Neural cell (in vitro differentiated cells): ENCODE data around the gene PRR20B. TPM values are rescaled to one million over a fixed set of nuclear protein-coding genes. Genes with fewer than 3 reads are reported as not detected.
"Not testable (repeated sequence)": the region's sequence is repeated elsewhere in the genome, so short reads cannot be mapped to it uniquely, and the experiment has no call there.

ENCODE experiments used
- H2AFZ ChIP-seq: fragments of 200-600, 300-800 bp; sonication (generic), shearing (Covaris generic); 2 replicates; pipeline ENCODE4 v1.6.0; 2014; ENCODE audit warnings: low read depth, mild to moderate bottlenecking, antibody characterized with exemption, low read length, moderate library complexity
- H3F3A ChIP-seq: fragments of 200-600 bp; shearing (Covaris generic); 2 replicates; pipeline ENCODE4 v1.6.1; 2016; ENCODE audit warnings: mild to moderate bottlenecking, moderate library complexity, mixed read lengths, antibody characterized with exemption, low read length; ENCODE audit not compliant: insufficient read depth, poor library complexity, severe bottlenecking
- H3K27ac ChIP-seq: fragments of 200-600, 300-800 bp; sonication (generic), shearing (Covaris generic); 2 replicates; pipeline ENCODE4 v1.5.1; 2014; ENCODE audit warnings: mild to moderate bottlenecking, low read length, moderate library complexity
- H3K27me3 ChIP-seq: fragments of 300-800, 200-600 bp; sonication (generic), shearing (Covaris generic); 2 replicates; pipeline ENCODE4 v1.6.0; 2014; ENCODE audit warnings: mild to moderate bottlenecking, low read depth, low read length, moderate library complexity; ENCODE audit not compliant: insufficient read depth
- H3K36me3 ChIP-seq: fragments of 300-800, 200-600 bp; sonication (generic), shearing (Covaris generic); 2 replicates; pipeline ENCODE4 v1.5.1; 2014; ENCODE audit warnings: mild to moderate bottlenecking, antibody characterized with exemption, low read length, moderate library complexity; ENCODE audit not compliant: insufficient read depth
- H3K4me2 ChIP-seq: fragments of 300-800, 200-600 bp; sonication (generic), shearing (Covaris generic); 2 replicates; pipeline ENCODE4 v1.6.0; 2014; ENCODE audit warnings: mild to moderate bottlenecking, low read length
- H3K4me3 ChIP-seq: fragments of 300-800, 200-600 bp; sonication (generic), shearing (Covaris generic); 2 replicates; pipeline ENCODE4 v1.5.1; 2014; ENCODE audit warnings: mild to moderate bottlenecking, low read length, moderate library complexity
- H3K79me2 ChIP-seq: fragments of 200-600 bp; shearing (Covaris generic); replicated peaks from 2 replicates; pipeline ENCODE4 v1.6.0; 2014; ENCODE audit warnings: mild to moderate bottlenecking, low read length, moderate library complexity; ENCODE audit not compliant: insufficient read depth
- H3K9ac ChIP-seq: fragments of 300-800, 200-600 bp; sonication (generic), shearing (Covaris generic); 2 replicates; pipeline ENCODE4 v1.6.1; 2016; ENCODE audit warnings: mild to moderate bottlenecking, low read length, mixed read lengths
- H3K9me2 ChIP-seq: fragments of 200-600 bp; shearing (Covaris generic); 2 replicates; pipeline ENCODE4 v1.6.1; 2016; ENCODE audit warnings: mild to moderate bottlenecking, low read length, mixed read lengths; ENCODE audit not compliant: insufficient read depth
- H3K9me3 ChIP-seq: fragments of 200-600, 300-800 bp; sonication (generic), shearing (Covaris generic); 2 replicates; pipeline ENCODE4 v1.6.1; 2016; ENCODE audit warnings: mild to moderate bottlenecking, mixed run types, low read length, moderate library complexity, mixed read lengths
- H4K20me1 ChIP-seq: fragments of 200-600 bp; shearing (Covaris generic); 2 replicates; pipeline ENCODE4 v1.6.1; 2016; ENCODE audit warnings: mild to moderate bottlenecking, mixed run types; ENCODE audit not compliant: insufficient read depth
- CTCF ChIP-seq: fragments of 450-650 bp; IDR thresholded peaks from 2 replicates; pipeline ENCODE4 v1.5.1; 2014; ENCODE audit warnings: antibody characterized with exemption, mild to moderate bottlenecking, moderate library complexity; ENCODE audit not compliant: poor library complexity, severe bottlenecking
- EP300 ChIP-seq: fragments of 450-650 bp; conservative IDR thresholded peaks from 2 replicates; pipeline ENCODE4 v1.6.1; 2014; ENCODE audit warnings: antibody characterized with exemption, mild to moderate bottlenecking, moderate library complexity; ENCODE audit not compliant: poor library complexity, severe bottlenecking
- EZH2 ChIP-seq: fragments of 200-600, 300-800 bp; shearing (Covaris generic), sonication (generic); IDR thresholded peaks from 2 replicates; pipeline ENCODE4 v1.6.1; 2014; ENCODE audit warnings: antibody characterized with exemption, low read length, borderline replicate concordance, mild to moderate bottlenecking; ENCODE audit not compliant: insufficient read depth, poor library complexity, severe bottlenecking
- MXI1 ChIP-seq: fragments of 450-650 bp; conservative IDR thresholded peaks from 2 replicates; pipeline ENCODE4 v1.6.1; 2014; ENCODE audit warnings: antibody characterized with exemption, mild to moderate bottlenecking; ENCODE audit not compliant: poor library complexity, severe bottlenecking
- POLR2AphosphoS5 ChIP-seq: IDR thresholded peaks from 2 replicates; pipeline ENCODE4 v1.6.1; 2012
- RAD21 ChIP-seq: fragments of 450-650 bp; conservative IDR thresholded peaks from 2 replicates; pipeline ENCODE4 v1.6.1; 2014; ENCODE audit warnings: antibody characterized with exemption, mild to moderate bottlenecking, moderate library complexity
- SMC3 ChIP-seq: fragments of 450-650 bp; conservative IDR thresholded peaks from 2 replicates; pipeline ENCODE4 v1.6.1; 2014; ENCODE audit warnings: antibody characterized with exemption, mild to moderate bottlenecking, moderate library complexity; ENCODE audit not compliant: poor library complexity
- TAF1 ChIP-seq: IDR thresholded peaks from 2 replicates; pipeline ENCODE4 v1.6.1; 2012; ENCODE audit warnings: low read depth
- polyA minus RNA-seq: library from RNA; depleted of rRNA, polyadenylated mRNA; stranded (reverse); fragments of >200 nt; gene quantifications from 2 replicates; pipeline ENCODE4 v1.2.3, GENCODE V29; 2014
- polyA plus RNA-seq: library from polyadenylated mRNA; depleted of rRNA; stranded (reverse); fragments of >200 nt; gene quantifications from 2 replicates; pipeline ENCODE4 v1.2.3, GENCODE V29; 2014
- TF ChIP-seq, protein P1 (sequence below): IDR thresholded peaks from 2 replicates; pipeline ENCODE4 v1.6.1; 2012; ENCODE audit warnings: borderline replicate concordance

Gene PRR20B
- polyA plus RNA-seq, result not detected in 2 replicates
- polyA minus RNA-seq, result not detected in 2 replicates

- H3K9me2 ChIP-seq, H3K9ac ChIP-seq, H3K4me2 ChIP-seq, H3K36me3 ChIP-seq, H3K27ac ChIP-seq, H3K9me3 ChIP-seq, H3K27me3 ChIP-seq, H2AFZ ChIP-seq, H3F3A ChIP-seq, H3K79me2 ChIP-seq, H3K4me3 ChIP-seq, H4K20me1 ChIP-seq: not testable (repeated sequence)
Observed at GRCh38 chr13:57147188-57147587, at the start of gene PRR20B. PRR20B (plus strand) TSS chr13:57147488; CDS start chr13:57147875, 387 bp downstream.

GRCh38 chr13:57114945-57115344 is 32.3 kb upstream of the PRR20B start:
- TF ChIP-seq CTCF (no peak), POLR2AphosphoS5 (no peak), EZH2 (no peak), MXI1 (no peak), EP300 (no peak), TAF1 (no peak), RAD21 (no peak), SMC3 (no peak)
- TF ChIP-seq, protein P1, sequence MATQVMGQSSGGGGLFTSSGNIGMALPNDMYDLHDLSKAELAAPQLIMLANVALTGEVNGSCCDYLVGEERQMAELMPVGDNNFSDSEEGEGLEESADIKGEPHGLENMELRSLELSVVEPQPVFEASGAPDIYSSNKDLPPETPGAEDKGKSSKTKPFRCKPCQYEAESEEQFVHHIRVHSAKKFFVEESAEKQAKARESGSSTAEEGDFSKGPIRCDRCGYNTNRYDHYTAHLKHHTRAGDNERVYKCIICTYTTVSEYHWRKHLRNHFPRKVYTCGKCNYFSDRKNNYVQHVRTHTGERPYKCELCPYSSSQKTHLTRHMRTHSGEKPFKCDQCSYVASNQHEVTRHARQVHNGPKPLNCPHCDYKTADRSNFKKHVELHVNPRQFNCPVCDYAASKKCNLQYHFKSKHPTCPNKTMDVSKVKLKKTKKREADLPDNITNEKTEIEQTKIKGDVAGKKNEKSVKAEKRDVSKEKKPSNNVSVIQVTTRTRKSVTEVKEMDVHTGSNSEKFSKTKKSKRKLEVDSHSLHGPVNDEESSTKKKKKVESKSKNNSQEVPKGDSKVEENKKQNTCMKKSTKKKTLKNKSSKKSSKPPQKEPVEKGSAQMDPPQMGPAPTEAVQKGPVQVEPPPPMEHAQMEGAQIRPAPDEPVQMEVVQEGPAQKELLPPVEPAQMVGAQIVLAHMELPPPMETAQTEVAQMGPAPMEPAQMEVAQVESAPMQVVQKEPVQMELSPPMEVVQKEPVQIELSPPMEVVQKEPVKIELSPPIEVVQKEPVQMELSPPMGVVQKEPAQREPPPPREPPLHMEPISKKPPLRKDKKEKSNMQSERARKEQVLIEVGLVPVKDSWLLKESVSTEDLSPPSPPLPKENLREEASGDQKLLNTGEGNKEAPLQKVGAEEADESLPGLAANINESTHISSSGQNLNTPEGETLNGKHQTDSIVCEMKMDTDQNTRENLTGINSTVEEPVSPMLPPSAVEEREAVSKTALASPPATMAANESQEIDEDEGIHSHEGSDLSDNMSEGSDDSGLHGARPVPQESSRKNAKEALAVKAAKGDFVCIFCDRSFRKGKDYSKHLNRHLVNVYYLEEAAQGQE, result no peak
- no peak overlapping the region for H2AFZ ChIP-seq
- no peak overlapping the region for H3K4me3 ChIP-seq
- H3K79me2 ChIP-seq, result no peaks in the 10 kb centered on the region
- no peaks in the 10 kb centered on the region for H3K36me3 ChIP-seq
- H3F3A ChIP-seq, result no peaks in the 10 kb centered on the region
- H3K9me3 ChIP-seq, result no peaks in the 10 kb centered on the region
- H3K9me2 ChIP-seq, result no peaks in the 10 kb centered on the region
- H4K20me1 ChIP-seq, result no peaks in the 10 kb centered on the region
- H3K27me3 ChIP-seq, result no peaks in the 10 kb centered on the region
- H3K4me2 ChIP-seq, result no peak overlapping the region
- no peak overlapping the region for H3K27ac ChIP-seq
- H3K9ac ChIP-seq, result no peak overlapping the region

DNA sequence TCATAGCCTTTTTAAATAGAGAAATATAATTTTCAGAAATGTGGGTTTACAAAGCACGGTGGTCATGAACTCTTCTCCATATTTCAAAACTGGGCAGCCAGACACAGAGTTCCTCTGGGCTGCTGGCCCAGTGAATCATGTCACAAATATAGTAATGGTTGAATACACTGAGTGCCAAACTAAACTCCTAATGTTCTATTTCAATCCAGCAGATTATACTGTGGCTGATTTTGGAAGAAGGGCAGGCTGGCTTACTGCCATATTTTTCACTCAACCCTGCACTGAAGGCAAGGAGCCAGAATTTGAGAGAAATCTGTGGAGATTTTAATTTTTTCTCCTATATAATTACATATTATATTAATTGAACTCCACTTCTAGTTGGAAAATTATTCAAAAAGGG is 23.6 kb upstream of the PRR20B start:
- H3K4me2 ChIP-seq, result no peak overlapping the region
- H2AFZ ChIP-seq, result no peak overlapping the region
- H3K36me3 ChIP-seq, result no peaks in the 10 kb centered on the region
- TF ChIP-seq POLR2AphosphoS5 (no peak), CTCF (no peak), EZH2 (no peak), SMC3 (no peak), RAD21 (no peak), MXI1 (no peak), EP300 (no peak), TAF1 (no peak)
- TF ChIP-seq, protein P1, result no peak
- no peak overlapping the region for H3K27ac ChIP-seq
- no peaks in the 10 kb centered on the region for H3K9me3 ChIP-seq
- no peaks in the 10 kb centered on the region for H3K27me3 ChIP-seq
- H3K4me3 ChIP-seq, result no peak overlapping the region
- no peak overlapping the region for H3K9ac ChIP-seq
- no peaks in the 10 kb centered on the region for H3K79me2 ChIP-seq
- H4K20me1 ChIP-seq, result no peaks in the 10 kb centered on the region
- H3K9me2 ChIP-seq, result no peaks in the 10 kb centered on the region
- no peaks in the 10 kb centered on the region for H3F3A ChIP-seq
